H9 (cell line): Measurements from ENCODE around the gene S100A2. TPM values are rescaled to one million over a fixed set of nuclear protein-coding genes. Genes with fewer than 3 reads are reported as not detected.
A peak's percentile ranks its signal among the peaks of the same experiment; 100 is the strongest.

Source experiments
- DNase-seq: peaks from one replicate; pipeline ENCODE4 v3.0.0-alpha.2; 2017
- H2AFZ ChIP-seq: one replicate; pipeline ENCODE4 v1.6.1; 2013; ENCODE audit warnings: mild to moderate bottlenecking, low read length, control low read depth, moderate library complexity
- H2AK5ac ChIP-seq: 2 replicates; pipeline ENCODE4 v1.6.1; 2013; ENCODE audit warnings: low read length, control low read depth, mixed read lengths; ENCODE audit not compliant: insufficient read length
- H2BK120ac ChIP-seq: one replicate; pipeline ENCODE4 v1.6.1; 2013; ENCODE audit warnings: low read depth, mild to moderate bottlenecking, low read length, control low read depth, inconsistent platforms; ENCODE audit not compliant: poor library complexity, severe bottlenecking
- H2BK12ac ChIP-seq: 2 replicates; pipeline ENCODE4 v1.6.1; 2013; ENCODE audit warnings: low read length, control low read depth, mixed read lengths, low read depth; ENCODE audit not compliant: insufficient read length
- H2BK15ac ChIP-seq: 2 replicates; pipeline ENCODE4 v1.6.1; 2013; ENCODE audit warnings: low read depth, low read length, control low read depth
- H2BK20ac ChIP-seq: one replicate; pipeline ENCODE4 v1.6.1; 2013; ENCODE audit warnings: low read depth, mild to moderate bottlenecking, low read length, control low read depth, inconsistent platforms; ENCODE audit not compliant: poor library complexity, severe bottlenecking
- H2BK5ac ChIP-seq: 2 replicates; pipeline ENCODE4 v1.6.1; 2013; ENCODE audit warnings: low read length, control low read depth, mixed read lengths; ENCODE audit not compliant: insufficient read length
- H3K14ac ChIP-seq: 2 replicates; pipeline ENCODE4 v1.6.1; 2013; ENCODE audit warnings: low read length, control low read depth; ENCODE audit not compliant: insufficient read depth
- H3K18ac ChIP-seq: 2 replicates; pipeline ENCODE4 v1.6.1; 2013; ENCODE audit warnings: low read depth, mild to moderate bottlenecking, mixed read lengths, low read length, control low read depth; ENCODE audit not compliant: insufficient read length
- H3K23ac ChIP-seq: 2 replicates; pipeline ENCODE4 v1.6.1; 2013; ENCODE audit warnings: low read length, control low read depth, mixed read lengths, low read depth; ENCODE audit not compliant: insufficient read length
- H3K23me2 ChIP-seq: 2 replicates; pipeline ENCODE4 v1.6.1; 2013; ENCODE audit warnings: low read depth, mild to moderate bottlenecking, mixed read lengths, low read length, control low read depth; ENCODE audit not compliant: insufficient read length, poor library complexity, severe bottlenecking
- H3K27ac ChIP-seq: 2 replicates; pipeline ENCODE4 v1.5.1; 2013; ENCODE audit warnings: low read length, control low read depth, mixed read lengths, low read depth; ENCODE audit not compliant: insufficient read length
- H3K27me3 ChIP-seq: 2 replicates; pipeline ENCODE4 v1.6.1; 2013; ENCODE audit warnings: low read length, control low read depth, inconsistent platforms; ENCODE audit not compliant: insufficient read depth
- H3K4ac ChIP-seq: 2 replicates; pipeline ENCODE4 v1.6.1; 2013; ENCODE audit warnings: low read depth, mild to moderate bottlenecking, control low read depth, inconsistent platforms, low read length, moderate library complexity
- H3K4me1 ChIP-seq: 2 replicates; pipeline ENCODE4 v1.6.1; 2013; ENCODE audit warnings: low read length, control low read depth, inconsistent platforms; ENCODE audit not compliant: insufficient read depth
- H3K4me2 ChIP-seq: 2 replicates; pipeline ENCODE4 v1.6.1; 2013; ENCODE audit warnings: low read length, control low read depth, mixed read lengths; ENCODE audit not compliant: insufficient read length, insufficient read depth
- H3K56ac ChIP-seq: 2 replicates; pipeline ENCODE4 v1.6.1; 2013; ENCODE audit warnings: low read depth, mild to moderate bottlenecking, mixed read lengths, low read length, control low read depth; ENCODE audit not compliant: insufficient read length
- H3K79me1 ChIP-seq: 2 replicates; pipeline ENCODE4 v1.6.1; 2013; ENCODE audit warnings: low read depth, mild to moderate bottlenecking, moderate library complexity, low read length, control low read depth, inconsistent platforms; ENCODE audit not compliant: insufficient read depth, poor library complexity, severe bottlenecking
- H3K79me2 ChIP-seq: 2 replicates; pipeline ENCODE4 v1.6.1; 2013; ENCODE audit warnings: low read length, control low read depth, inconsistent platforms; ENCODE audit not compliant: insufficient read depth
- H3K9ac ChIP-seq: 2 replicates; pipeline ENCODE4 v1.6.1; 2013; ENCODE audit warnings: low read length, control low read depth, mixed read lengths; ENCODE audit not compliant: insufficient read length; ENCODE audit errors: extremely low read depth
- H3K9me3 ChIP-seq: one replicate; pipeline ENCODE4 v1.6.1; 2013; ENCODE audit warnings: low read depth, low read length, inconsistent platforms; ENCODE audit not compliant: control insufficient read depth
- H3T11ph ChIP-seq: one replicate; pipeline ENCODE4 v1.6.1; 2013; ENCODE audit warnings: mild to moderate bottlenecking, low read length, control low read depth, inconsistent platforms
- H4K20me1 ChIP-seq: one replicate; pipeline ENCODE4 v1.6.1; 2013; ENCODE audit not compliant: control insufficient read depth, insufficient read length, insufficient read depth
- H4K5ac ChIP-seq: 2 replicates; pipeline ENCODE4 v1.6.1; 2013; ENCODE audit warnings: low read depth, mild to moderate bottlenecking, mixed read lengths, low read length, control low read depth; ENCODE audit not compliant: insufficient read length
- H4K8ac ChIP-seq: replicated peaks from 2 replicates; pipeline ENCODE4 v1.6.1; 2013; ENCODE audit warnings: low read length, control low read depth, mixed read lengths, low read depth; ENCODE audit not compliant: insufficient read length
- H4K91ac ChIP-seq: 2 replicates; pipeline ENCODE4 v1.6.1; 2013; ENCODE audit warnings: low read depth, mild to moderate bottlenecking, moderate library complexity, mixed read lengths, low read length, control low read depth; ENCODE audit not compliant: insufficient read length
- H3K27ac Mint-ChIP-seq, 3 experiments: 2 replicates in 2 of 3; 3 replicates in 1 of 3; pipeline ENCODE4 v1.8.0; 2020 to 2021; ENCODE audit warnings: mixed read lengths in 3 of 3, mild to moderate bottlenecking in 1 of 3, moderate library complexity in 1 of 3
- H3K27me3 Mint-ChIP-seq: 2 replicates; pipeline ENCODE4 v1.8.0; 2021; ENCODE audit warnings: low read depth, mild to moderate bottlenecking, moderate library complexity, mixed read lengths
- H3K36me3 Mint-ChIP-seq, 3 experiments: 2 replicates in 2 of 3; 3 replicates in 1 of 3; pipeline ENCODE4 v1.8.0; 2020 to 2021; ENCODE audit warnings: low read depth in 3 of 3, mixed read lengths in 3 of 3; ENCODE audit not compliant: insufficient read depth in 1 of 3
- H3K4me1 Mint-ChIP-seq, 2 experiments: 2 replicates each; pipeline ENCODE4 v1.8.0; 2020; ENCODE audit warnings: mixed read lengths in 2 of 2
- H3K4me3 Mint-ChIP-seq, 2 experiments: 2 replicates in 1 of 2; 3 replicates in 1 of 2; pipeline ENCODE4 v1.8.0; 2020 to 2021; ENCODE audit warnings: mild to moderate bottlenecking in 2 of 2, mixed read lengths in 2 of 2, moderate library complexity in 1 of 2
- H3K9me3 Mint-ChIP-seq, 2 experiments: 2 replicates in 1 of 2; 3 replicates in 1 of 2; pipeline ENCODE4 v1.8.0; 2020; ENCODE audit warnings: mild to moderate bottlenecking in 2 of 2, mixed read lengths in 2 of 2, moderate library complexity in 1 of 2
- WGBS: extraction: QIAGEN DNeasy Blood & Tissue Kit; methylation state at CpG from one replicate; pipeline ENCODE4 v1.1.7; 2013; ENCODE audit warnings: missing lambda C conversion rate, low lambda C conversion rate, mixed read lengths; ENCODE audit not compliant: insufficient read length; ENCODE audit errors: extremely low coverage; 5-methylcytosine and 5-hydroxymethylcytosine counted together
- total RNA-seq: library from RNA; stranded (reverse); gene quantifications from 2 replicates; pipeline ENCODE4 v1.2.1, GENCODE V29; 2021
- TF ChIP-seq, protein P1 (sequence below): fragments of 200-600 bp; sonication (generic); conservative IDR thresholded peaks from 3 replicates; pipeline ENCODE4 v1.8.0; 2021; ENCODE audit warnings: antibody characterized with exemption, mild to moderate bottlenecking

S100A2 gene
- total RNA-seq, 1 experiment from 2014 or later: 0.57 TPM

DNA sequence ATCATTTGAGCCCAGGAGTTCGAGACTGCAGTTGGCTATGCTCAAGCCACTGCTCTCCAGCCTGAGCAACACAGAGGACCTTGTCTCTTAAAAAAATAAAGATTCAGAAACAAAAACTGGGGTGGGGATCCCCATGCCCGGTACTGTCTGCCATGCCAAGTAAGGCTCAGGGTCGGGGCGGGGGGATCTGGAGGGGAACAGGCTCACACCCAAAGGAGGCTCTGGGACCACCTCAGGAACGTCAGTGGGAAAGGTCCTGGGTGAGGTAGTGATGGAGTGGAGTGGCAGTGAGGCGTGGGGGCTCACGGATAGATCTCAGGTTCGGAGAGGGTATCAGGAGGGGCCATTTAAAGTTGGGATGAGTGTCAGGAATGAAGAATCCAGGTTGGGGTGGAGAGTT, 19.3 kb downstream of the S100A2 start:
- no peak overlapping the region for H3K56ac ChIP-seq
- H3K27me3 ChIP-seq: no peaks in the 10 kb centered on the region
- peaks cover 6% of the 10 kb centered on the region; the same call in 1 of the 2 replicates for H3K4me1 ChIP-seq
- Mint-ChIP-seq H3K4me3 (no peak overlapping the region), H3K27ac (peak overlapping the region in 1 of 3 experiments; percentile 37; a peak in 1 of 7 replicates), H3K9me3 (no peaks in the 10 kb centered on the region), H3K36me3 (no peaks in the 10 kb centered on the region; a peak in 1 of 7 replicates), H3K27me3 (peaks cover 1% of the 10 kb centered on the region), H3K4me1 (peaks cover 54 to 70% of the 10 kb centered on the region in 2 experiments)
- H3K4me2 ChIP-seq: no peak overlapping the region
- no peak overlapping the region for H3K18ac ChIP-seq
- no peaks in the 10 kb centered on the region for H3K79me2 ChIP-seq
- H2AK5ac ChIP-seq: no peak overlapping the region
- H4K8ac ChIP-seq: no peak overlapping the region
- no peak overlapping the region for H2BK120ac ChIP-seq
- no peak overlapping the region for H4K91ac ChIP-seq
- H2BK15ac ChIP-seq: no peak overlapping the region
- no peak overlapping the region for H3K23ac ChIP-seq
- no peak overlapping the region for H3K4ac ChIP-seq
- no peak overlapping the region for H2AFZ ChIP-seq
- no peak overlapping the region for H4K5ac ChIP-seq
- no peaks in the 10 kb centered on the region for H4K20me1 ChIP-seq
- no peak overlapping the region for H2BK20ac ChIP-seq
- DNase-seq: no peak
- TF ChIP-seq, protein P1, sequence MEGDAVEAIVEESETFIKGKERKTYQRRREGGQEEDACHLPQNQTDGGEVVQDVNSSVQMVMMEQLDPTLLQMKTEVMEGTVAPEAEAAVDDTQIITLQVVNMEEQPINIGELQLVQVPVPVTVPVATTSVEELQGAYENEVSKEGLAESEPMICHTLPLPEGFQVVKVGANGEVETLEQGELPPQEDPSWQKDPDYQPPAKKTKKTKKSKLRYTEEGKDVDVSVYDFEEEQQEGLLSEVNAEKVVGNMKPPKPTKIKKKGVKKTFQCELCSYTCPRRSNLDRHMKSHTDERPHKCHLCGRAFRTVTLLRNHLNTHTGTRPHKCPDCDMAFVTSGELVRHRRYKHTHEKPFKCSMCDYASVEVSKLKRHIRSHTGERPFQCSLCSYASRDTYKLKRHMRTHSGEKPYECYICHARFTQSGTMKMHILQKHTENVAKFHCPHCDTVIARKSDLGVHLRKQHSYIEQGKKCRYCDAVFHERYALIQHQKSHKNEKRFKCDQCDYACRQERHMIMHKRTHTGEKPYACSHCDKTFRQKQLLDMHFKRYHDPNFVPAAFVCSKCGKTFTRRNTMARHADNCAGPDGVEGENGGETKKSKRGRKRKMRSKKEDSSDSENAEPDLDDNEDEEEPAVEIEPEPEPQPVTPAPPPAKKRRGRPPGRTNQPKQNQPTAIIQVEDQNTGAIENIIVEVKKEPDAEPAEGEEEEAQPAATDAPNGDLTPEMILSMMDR: no peak
- no peak overlapping the region for H3T11ph ChIP-seq
- no peak overlapping the region for H2BK12ac ChIP-seq
- H3K23me2 ChIP-seq: no peaks in the 10 kb centered on the region
- H3K79me1 ChIP-seq: no peaks in the 10 kb centered on the region
- H3K9me3 ChIP-seq: no peaks in the 10 kb centered on the region
- H3K27ac ChIP-seq: no peak overlapping the region
- H3K9ac ChIP-seq: no peak overlapping the region
- no CpG with 5 or more reads among the region's 8 CpGs for WGBS
- H3K14ac ChIP-seq: no peak overlapping the region
- no peak overlapping the region for H2BK5ac ChIP-seq
